Measurements from ENCODE around the gene LRRC36.
A peak's percentile ranks its signal among the peaks of the same experiment; 100 is the strongest.

LRRC36 gene

DNA sequence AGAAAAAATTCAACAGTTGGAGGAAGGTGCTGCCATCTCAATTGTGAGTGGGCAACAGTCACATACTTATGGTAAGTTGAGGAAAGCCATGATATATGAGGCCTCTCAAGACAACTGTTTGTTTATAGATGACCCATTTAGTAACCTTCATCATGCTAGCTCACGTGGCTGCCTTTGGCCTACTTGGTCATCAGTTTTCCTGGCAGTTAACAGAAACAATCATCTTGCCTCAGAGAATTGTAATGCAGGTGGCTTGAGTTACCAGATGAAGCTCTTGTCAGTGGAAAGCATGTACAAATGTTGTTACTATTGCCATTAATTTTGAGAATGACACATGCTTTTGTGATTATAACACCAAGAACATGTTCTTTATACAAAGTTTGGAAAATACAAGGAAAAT lies 52.0 kb downstream of the LRRC36 start:
- peak; percentile 69 for DNase-seq (ENCODE audit: low read depth)
- TF ChIP-seq, protein P1, sequence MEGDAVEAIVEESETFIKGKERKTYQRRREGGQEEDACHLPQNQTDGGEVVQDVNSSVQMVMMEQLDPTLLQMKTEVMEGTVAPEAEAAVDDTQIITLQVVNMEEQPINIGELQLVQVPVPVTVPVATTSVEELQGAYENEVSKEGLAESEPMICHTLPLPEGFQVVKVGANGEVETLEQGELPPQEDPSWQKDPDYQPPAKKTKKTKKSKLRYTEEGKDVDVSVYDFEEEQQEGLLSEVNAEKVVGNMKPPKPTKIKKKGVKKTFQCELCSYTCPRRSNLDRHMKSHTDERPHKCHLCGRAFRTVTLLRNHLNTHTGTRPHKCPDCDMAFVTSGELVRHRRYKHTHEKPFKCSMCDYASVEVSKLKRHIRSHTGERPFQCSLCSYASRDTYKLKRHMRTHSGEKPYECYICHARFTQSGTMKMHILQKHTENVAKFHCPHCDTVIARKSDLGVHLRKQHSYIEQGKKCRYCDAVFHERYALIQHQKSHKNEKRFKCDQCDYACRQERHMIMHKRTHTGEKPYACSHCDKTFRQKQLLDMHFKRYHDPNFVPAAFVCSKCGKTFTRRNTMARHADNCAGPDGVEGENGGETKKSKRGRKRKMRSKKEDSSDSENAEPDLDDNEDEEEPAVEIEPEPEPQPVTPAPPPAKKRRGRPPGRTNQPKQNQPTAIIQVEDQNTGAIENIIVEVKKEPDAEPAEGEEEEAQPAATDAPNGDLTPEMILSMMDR (conservative IDR thresholded peaks at IDR 0.05; ENCODE audit: control insufficient read depth, insufficient read depth, low read depth, low read length): no peak
- no peak overlapping the region for H3K4me3 ChIP-seq (ENCODE audit: control insufficient read depth, low read depth, low read length)

DNA sequence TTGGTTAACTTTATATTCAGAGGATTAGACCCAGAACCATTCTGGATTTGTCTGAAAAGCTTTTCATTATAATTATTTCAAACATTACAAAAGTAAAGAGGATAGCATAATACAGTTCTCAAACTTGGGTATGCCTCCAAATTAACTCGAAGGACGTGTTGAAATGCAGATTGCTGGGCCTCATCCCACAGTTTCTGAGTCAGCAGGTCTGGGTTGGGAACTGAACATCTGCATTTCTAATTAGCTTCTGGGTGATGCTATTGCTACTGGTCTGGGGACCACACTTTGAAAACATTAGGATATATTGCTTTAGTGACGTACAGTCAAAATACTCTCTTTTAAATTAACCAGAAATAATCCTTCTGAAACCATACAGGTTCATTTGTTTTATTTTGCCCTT lies 56.7 kb downstream of the LRRC36 start:
- TF ChIP-seq, protein P1 (conservative IDR thresholded peaks at IDR 0.05; ENCODE audit: control insufficient read depth, insufficient read depth, low read depth, low read length): no peak
- H3K4me3 ChIP-seq (ENCODE audit: control insufficient read depth, low read depth, low read length): no peak overlapping the region
- DNase-seq (ENCODE audit: low read depth): no peak

DNA sequence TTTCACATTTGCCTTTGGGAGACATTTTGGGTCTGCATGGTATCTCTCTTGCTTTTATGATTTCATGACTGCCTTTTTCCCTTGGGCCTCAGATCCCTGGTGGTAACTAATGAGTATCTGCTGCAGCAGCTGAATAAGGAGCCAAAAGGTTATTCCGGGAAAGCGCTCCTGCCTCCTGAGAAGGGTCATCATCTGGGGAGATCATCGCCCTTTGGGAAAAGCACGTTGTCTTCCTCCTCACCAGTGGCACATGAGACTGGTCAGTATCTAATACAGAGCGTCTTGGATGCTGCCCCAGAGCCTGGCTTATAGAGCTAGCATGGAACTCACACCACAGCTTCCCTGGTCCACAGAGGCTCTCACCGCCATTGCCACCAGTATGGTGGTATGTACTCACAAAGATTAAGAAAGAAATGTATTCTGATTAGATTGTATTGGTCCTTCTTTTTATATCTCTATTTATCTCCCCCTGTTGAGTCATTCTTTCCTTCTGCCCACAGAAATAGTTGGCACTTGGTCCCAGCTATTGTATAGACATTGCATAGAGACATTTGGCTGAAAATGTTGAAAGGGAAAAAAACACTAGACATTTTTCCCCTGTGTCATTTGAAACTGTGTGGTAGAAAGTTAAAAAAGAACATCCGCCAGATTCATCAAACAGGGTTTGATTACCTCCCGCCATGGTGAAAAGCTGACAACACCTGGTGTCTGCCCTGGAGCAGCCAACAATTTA lies 58.3 kb downstream of the LRRC36 start:
- H3K4me3 ChIP-seq (ENCODE audit: control insufficient read depth, low read depth, low read length): no peak overlapping the region
- TF ChIP-seq, protein P1 (conservative IDR thresholded peaks at IDR 0.05; ENCODE audit: control insufficient read depth, insufficient read depth, low read depth, low read length): no peak
- no peak for DNase-seq (ENCODE audit: low read depth)

DNA sequence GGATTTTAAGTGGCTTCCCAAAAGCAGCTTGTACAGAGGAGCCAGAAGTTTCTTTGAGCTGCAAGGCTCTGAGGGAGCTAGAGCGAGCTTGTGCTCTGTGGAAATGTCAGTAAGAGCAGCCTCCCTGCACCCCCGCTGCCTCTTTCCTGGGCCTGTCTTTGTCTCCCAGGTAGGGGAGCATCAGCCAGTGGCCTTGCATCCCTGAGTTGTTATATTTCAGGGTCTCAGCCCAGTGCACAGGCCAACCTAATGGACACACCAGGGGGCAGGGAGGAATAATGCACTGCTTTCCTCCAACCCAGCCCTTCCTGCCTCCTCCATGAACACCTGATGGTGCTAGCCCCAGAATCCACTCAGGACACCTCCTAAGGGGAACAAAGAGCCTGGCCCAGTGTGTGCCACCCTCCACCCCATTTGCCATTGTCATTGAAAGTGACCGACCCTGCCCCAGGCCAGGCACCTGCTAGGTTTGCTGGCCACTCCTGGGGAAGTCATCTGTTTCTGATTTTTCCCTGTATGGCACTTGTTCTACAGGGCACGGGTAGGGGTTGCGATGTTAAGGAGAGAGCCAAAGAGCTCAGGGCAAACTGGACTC lies 60.3 kb downstream of the LRRC36 start:
- DNase-seq (ENCODE audit: low read depth): no peak
- no peak overlapping the region for H3K4me3 ChIP-seq (ENCODE audit: control insufficient read depth, low read depth, low read length)
- TF ChIP-seq, protein P1 (conservative IDR thresholded peaks at IDR 0.05; ENCODE audit: control insufficient read depth, insufficient read depth, low read depth, low read length): no peak

DNA sequence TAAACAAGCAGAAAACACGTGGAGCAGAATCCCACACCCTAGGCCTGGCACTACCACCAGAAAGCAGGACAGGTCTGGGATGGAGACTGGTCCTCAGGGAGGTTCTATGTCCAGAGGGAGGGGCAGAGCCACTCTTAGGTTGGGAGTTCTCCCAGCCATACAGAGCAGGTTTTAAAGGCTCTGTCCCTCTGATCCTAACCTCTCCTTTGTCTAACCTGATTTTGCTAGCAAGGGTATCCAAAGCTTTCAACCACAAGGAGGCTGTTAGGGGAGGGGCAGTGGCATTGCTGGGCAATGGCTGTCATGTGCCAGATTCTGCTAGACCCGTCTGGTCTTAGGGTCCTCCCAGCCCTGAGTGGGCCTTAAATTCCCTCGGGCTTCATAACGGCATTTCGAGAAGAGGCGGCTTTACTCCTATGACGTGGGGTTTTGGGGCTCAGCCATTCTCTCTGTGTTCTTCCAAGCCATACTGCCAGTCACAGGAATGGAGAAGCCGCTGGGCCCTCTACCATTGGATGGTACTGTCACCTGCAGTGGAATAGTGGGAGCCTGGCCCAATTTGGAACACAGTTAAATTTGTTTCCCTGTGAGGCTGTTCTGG lies 61.0 kb downstream of the LRRC36 start:
- no peak for DNase-seq (ENCODE audit: low read depth)
- no peak overlapping the region for H3K4me3 ChIP-seq (ENCODE audit: control insufficient read depth, low read depth, low read length)
- TF ChIP-seq, protein P1 (conservative IDR thresholded peaks at IDR 0.05; ENCODE audit: control insufficient read depth, insufficient read depth, low read depth, low read length): no peak

DNA sequence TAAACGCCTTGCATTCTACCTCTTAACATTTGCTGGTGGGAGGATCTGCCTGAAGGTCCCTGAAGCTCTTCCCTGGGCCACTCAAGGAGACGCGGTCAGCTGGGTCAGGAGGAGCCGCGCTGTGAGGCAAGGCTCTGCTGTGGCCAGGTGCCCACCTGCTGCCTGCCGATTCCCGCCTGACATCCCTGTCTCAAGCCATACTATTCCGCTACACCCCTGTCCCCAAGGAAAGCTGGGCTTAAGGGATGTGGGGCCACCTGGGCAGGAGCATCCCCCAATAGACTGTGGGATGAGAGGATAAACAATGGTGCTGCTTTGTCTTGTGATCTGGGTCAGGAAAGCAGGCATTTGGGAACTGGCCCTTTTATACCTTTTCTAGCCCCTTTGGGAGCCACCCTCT lies 61.6 kb downstream of the LRRC36 start:
- no peak for DNase-seq (ENCODE audit: low read depth)
- no peak overlapping the region for H3K4me3 ChIP-seq (ENCODE audit: control insufficient read depth, low read depth, low read length)
- TF ChIP-seq, protein P1 (conservative IDR thresholded peaks at IDR 0.05; ENCODE audit: control insufficient read depth, insufficient read depth, low read depth, low read length): no peak
